BJ (cell line): ENCODE measurements around the gene UNC5A. TPM values are rescaled to one million over a fixed set of nuclear protein-coding genes. Genes with fewer than 3 reads are reported as not detected.

Source experiments
- CTCF ChIA-PET: fragments of 350-600 bp; formaldehyde crosslinking; extraction: SDS; loops from one replicate; lab custom pipeline; 2021; ENCODE audit warnings: antibody characterized with exemption, inconsistent platforms; lab: Yijun Ruan, JAX
- POLR2A ChIA-PET: fragments of 300-600 bp; sonication (Branson Sonifier 250); formaldehyde crosslinking; extraction: SDS; loops from one replicate; lab custom pipeline; 2021; ENCODE audit warnings: antibody characterized with exemption; lab: Charles Lee
- DNase-seq: peaks from one replicate; pipeline ENCODE4 v3.0.0-alpha.2; 2011; ENCODE audit warnings: low read depth
- H3K27me3 ChIP-seq: 2 replicates; pipeline ENCODE4 v1.6.0; 2011; ENCODE audit warnings: low read length; ENCODE audit not compliant: control insufficient read depth, insufficient read depth
- H3K36me3 ChIP-seq: 2 replicates; pipeline ENCODE4 v1.5.1; 2011; ENCODE audit warnings: low read length; ENCODE audit not compliant: control insufficient read depth, insufficient read depth
- H3K4me3 ChIP-seq: 2 replicates; pipeline ENCODE4 v1.5.1; 2011; ENCODE audit warnings: low read depth, mild to moderate bottlenecking, control low read depth, low read length
- CTCF ChIP-seq: IDR thresholded peaks from 2 replicates; pipeline ENCODE4 v1.5.1; 2011; ENCODE audit warnings: low read depth, mild to moderate bottlenecking, control low read depth, inconsistent platforms, low read length, moderate library complexity; ENCODE audit not compliant: insufficient read depth
- polyA plus RNA-seq: library from polyadenylated mRNA; depleted of rRNA; stranded (reverse); fragments of >200 nt; gene quantifications from 2 replicates; pipeline ENCODE4 v1.2.3, GENCODE V29; 2011

The UNC5A gene
- polyA plus RNA-seq, 1 experiment: not detected

- no peak overlapping the region for H3K4me3 ChIP-seq
- POLR2A ChIA-PET: no interaction called here
- CTCF ChIA-PET: interaction anchor here (1.2 kb wide), 1 partner anchor 16 kb away, joined by 3 read pairs; no protein-coding TSS in a partner anchor
- no peaks in the 10 kb centered on the region for H3K36me3 ChIP-seq
- no peak for DNase-seq
- H3K27me3 ChIP-seq: peaks cover 7% of the 10 kb centered on the region
- no peak for TF ChIP-seq CTCF
Measured at GRCh38 chr5:176851380-176851779, 41.0 kb downstream of the UNC5A start.

- TF ChIP-seq CTCF: no peak
- ChIA-PET POLR2A (no interaction called here), CTCF (interaction anchor here (1.2 kb wide), 1 partner anchor 16 kb away, joined by 3 read pairs; no protein-coding TSS in a partner anchor)
- Histone ChIP-seq H3K4me3 (no peak overlapping the region), H3K36me3 (no peaks in the 10 kb centered on the region), H3K27me3 (peaks cover 7% of the 10 kb centered on the region)
- DNase-seq: no peak
Measured at GRCh38 chr5:176851871-176852658, 41.7 kb downstream of the UNC5A start.

- DNase-seq: no peak
- Histone ChIP-seq H3K27me3 (peaks cover 7% of the 10 kb centered on the region), H3K4me3 (no peak overlapping the region), H3K36me3 (no peaks in the 10 kb centered on the region)
- no peak for TF ChIP-seq CTCF
- POLR2A ChIA-PET: no interaction called here
- CTCF ChIA-PET: interaction anchor here (1.0 kb wide), 1 partner anchor 29 kb away, joined by 4 read pairs; no protein-coding TSS in a partner anchor
Measured at GRCh38 chr5:176853151-176853778, 42.9 kb downstream of the UNC5A start.

- Histone ChIP-seq H3K36me3 (no peaks in the 10 kb centered on the region), H3K4me3 (no peak overlapping the region), H3K27me3 (peaks cover 7% of the 10 kb centered on the region)
- POLR2A ChIA-PET: no interaction called here
- TF ChIP-seq CTCF: no peak
- CTCF ChIA-PET: no interaction called here
- DNase-seq: no peak
Measured at GRCh38 chr5:176854164-176854563, 43.8 kb downstream of the UNC5A start.

- H3K27me3 ChIP-seq: peaks cover 7% of the 10 kb centered on the region
- CTCF ChIA-PET: no interaction called here
- TF ChIP-seq CTCF: no peak
Measured at GRCh38 chr5:176855598-176855997, 45.2 kb downstream of the UNC5A start.

More at GRCh38 chr5:176855598-176855997, 45.2 kb downstream of the UNC5A start:
- Histone ChIP-seq H3K4me3 (no peak overlapping the region), H3K36me3 (no peaks in the 10 kb centered on the region)
- no peak for DNase-seq
- POLR2A ChIA-PET: no interaction called here
